SK-N-SH (cell line): ENCODE measurements around the gene NT5M.

Experiments
- FOXM1 ChIP-seq: IDR thresholded peaks from 2 replicates; pipeline ENCODE4 v1.4.0; 2012; ENCODE audit warnings: low read depth, mild to moderate bottlenecking
- POLR2AphosphoS5 ChIP-seq: IDR thresholded peaks from 2 replicates; pipeline ENCODE4 v1.6.1; 2012; ENCODE audit warnings: low read depth, low read length
- SIN3A ChIP-seq: IDR thresholded peaks from 2 replicates; pipeline ENCODE4 v1.6.1; 2012; ENCODE audit warnings: low read depth, mild to moderate bottlenecking, low read length, moderate library complexity, borderline replicate concordance
- TCF12 ChIP-seq: IDR thresholded peaks from 2 replicates; pipeline ENCODE4 v1.4.0; 2012
- YY1 ChIP-seq: IDR thresholded peaks from 2 replicates; pipeline ENCODE4 v1.4.0; 2012; ENCODE audit warnings: low read depth, mild to moderate bottlenecking
- TF ChIP-seq, protein P1 (sequence below): fragments of 200-600 bp; sonication (generic); IDR thresholded peaks from 2 replicates; pipeline ENCODE4 v1.6.1; 2017; ENCODE audit warnings: antibody characterized with exemption, mild to moderate bottlenecking, moderate library complexity
- TF ChIP-seq, protein P2 (sequence below): fragments of 150-350 bp; IDR thresholded peaks from 2 replicates; pipeline ENCODE4 v1.6.1; 2017; ENCODE audit warnings: antibody characterized with exemption, low read length, low read depth, borderline replicate concordance
- TF ChIP-seq, protein P3 (sequence below): IDR thresholded peaks from 2 replicates; pipeline ENCODE4 v1.6.1; 2012; ENCODE audit warnings: mild to moderate bottlenecking, low read depth, low read length, moderate library complexity
- TF ChIP-seq, protein P4 (sequence below): IDR thresholded peaks from 2 replicates; pipeline ENCODE4 v1.4.0; 2012; ENCODE audit warnings: low read depth, borderline replicate concordance

DNA sequence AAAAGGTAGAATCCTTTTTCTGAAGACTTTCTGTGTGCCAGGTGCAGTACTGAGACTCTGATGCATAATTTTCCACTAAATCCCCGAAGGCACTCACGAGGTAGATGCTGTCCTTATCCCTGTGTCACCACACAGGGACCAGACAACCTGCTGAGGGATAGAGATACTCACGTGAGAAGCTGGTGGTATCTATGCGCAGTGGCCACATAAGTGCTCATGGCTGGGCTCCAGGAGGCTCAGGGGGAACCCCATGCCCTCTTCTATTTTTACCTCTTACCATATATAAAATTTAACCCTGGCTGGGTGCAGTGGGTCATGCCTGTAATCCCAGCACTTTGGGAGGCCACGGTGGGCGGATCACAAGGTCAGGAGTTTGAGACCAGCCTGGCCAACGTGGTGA lies 38.3 kb downstream of the NT5M start:
- TF ChIP-seq, protein P1, sequence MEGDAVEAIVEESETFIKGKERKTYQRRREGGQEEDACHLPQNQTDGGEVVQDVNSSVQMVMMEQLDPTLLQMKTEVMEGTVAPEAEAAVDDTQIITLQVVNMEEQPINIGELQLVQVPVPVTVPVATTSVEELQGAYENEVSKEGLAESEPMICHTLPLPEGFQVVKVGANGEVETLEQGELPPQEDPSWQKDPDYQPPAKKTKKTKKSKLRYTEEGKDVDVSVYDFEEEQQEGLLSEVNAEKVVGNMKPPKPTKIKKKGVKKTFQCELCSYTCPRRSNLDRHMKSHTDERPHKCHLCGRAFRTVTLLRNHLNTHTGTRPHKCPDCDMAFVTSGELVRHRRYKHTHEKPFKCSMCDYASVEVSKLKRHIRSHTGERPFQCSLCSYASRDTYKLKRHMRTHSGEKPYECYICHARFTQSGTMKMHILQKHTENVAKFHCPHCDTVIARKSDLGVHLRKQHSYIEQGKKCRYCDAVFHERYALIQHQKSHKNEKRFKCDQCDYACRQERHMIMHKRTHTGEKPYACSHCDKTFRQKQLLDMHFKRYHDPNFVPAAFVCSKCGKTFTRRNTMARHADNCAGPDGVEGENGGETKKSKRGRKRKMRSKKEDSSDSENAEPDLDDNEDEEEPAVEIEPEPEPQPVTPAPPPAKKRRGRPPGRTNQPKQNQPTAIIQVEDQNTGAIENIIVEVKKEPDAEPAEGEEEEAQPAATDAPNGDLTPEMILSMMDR, result no peak
- no peak for TF ChIP-seq FOXM1
- TF ChIP-seq, protein P2, sequence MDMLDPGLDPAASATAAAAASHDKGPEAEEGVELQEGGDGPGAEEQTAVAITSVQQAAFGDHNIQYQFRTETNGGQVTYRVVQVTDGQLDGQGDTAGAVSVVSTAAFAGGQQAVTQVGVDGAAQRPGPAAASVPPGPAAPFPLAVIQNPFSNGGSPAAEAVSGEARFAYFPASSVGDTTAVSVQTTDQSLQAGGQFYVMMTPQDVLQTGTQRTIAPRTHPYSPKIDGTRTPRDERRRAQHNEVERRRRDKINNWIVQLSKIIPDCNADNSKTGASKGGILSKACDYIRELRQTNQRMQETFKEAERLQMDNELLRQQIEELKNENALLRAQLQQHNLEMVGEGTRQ, result no peak
- TF ChIP-seq, protein P3, sequence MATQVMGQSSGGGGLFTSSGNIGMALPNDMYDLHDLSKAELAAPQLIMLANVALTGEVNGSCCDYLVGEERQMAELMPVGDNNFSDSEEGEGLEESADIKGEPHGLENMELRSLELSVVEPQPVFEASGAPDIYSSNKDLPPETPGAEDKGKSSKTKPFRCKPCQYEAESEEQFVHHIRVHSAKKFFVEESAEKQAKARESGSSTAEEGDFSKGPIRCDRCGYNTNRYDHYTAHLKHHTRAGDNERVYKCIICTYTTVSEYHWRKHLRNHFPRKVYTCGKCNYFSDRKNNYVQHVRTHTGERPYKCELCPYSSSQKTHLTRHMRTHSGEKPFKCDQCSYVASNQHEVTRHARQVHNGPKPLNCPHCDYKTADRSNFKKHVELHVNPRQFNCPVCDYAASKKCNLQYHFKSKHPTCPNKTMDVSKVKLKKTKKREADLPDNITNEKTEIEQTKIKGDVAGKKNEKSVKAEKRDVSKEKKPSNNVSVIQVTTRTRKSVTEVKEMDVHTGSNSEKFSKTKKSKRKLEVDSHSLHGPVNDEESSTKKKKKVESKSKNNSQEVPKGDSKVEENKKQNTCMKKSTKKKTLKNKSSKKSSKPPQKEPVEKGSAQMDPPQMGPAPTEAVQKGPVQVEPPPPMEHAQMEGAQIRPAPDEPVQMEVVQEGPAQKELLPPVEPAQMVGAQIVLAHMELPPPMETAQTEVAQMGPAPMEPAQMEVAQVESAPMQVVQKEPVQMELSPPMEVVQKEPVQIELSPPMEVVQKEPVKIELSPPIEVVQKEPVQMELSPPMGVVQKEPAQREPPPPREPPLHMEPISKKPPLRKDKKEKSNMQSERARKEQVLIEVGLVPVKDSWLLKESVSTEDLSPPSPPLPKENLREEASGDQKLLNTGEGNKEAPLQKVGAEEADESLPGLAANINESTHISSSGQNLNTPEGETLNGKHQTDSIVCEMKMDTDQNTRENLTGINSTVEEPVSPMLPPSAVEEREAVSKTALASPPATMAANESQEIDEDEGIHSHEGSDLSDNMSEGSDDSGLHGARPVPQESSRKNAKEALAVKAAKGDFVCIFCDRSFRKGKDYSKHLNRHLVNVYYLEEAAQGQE, result no peak
- TF ChIP-seq POLR2AphosphoS5, result no peak
- TF ChIP-seq SIN3A, result no peak
- no peak for TF ChIP-seq TCF12
- TF ChIP-seq, protein P4, sequence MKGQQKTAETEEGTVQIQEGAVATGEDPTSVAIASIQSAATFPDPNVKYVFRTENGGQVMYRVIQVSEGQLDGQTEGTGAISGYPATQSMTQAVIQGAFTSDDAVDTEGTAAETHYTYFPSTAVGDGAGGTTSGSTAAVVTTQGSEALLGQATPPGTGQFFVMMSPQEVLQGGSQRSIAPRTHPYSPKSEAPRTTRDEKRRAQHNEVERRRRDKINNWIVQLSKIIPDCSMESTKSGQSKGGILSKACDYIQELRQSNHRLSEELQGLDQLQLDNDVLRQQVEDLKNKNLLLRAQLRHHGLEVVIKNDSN, result no peak
- TF ChIP-seq YY1, result no peak
